Hindlimb muscle (tissue), 1 donor: ENCODE measurements around the gene NGEF. TPM values are rescaled to one million over a fixed set of nuclear protein-coding genes. Genes with fewer than 3 reads are reported as not detected.

Experiments
- DNase-seq: peaks from one replicate; pipeline ENCODE4 v3.0.0-alpha.2; 2013
- polyA plus RNA-seq: library from polyadenylated mRNA; unstranded; fragments of 120-200 nt; gene quantifications from one replicate; pipeline ENCODE4 v1.2.1, GENCODE V29; 2013; ENCODE audit not compliant: insufficient read length

NGEF gene
- polyA plus RNA-seq, 1 donor: 0.56 TPM

DNA sequence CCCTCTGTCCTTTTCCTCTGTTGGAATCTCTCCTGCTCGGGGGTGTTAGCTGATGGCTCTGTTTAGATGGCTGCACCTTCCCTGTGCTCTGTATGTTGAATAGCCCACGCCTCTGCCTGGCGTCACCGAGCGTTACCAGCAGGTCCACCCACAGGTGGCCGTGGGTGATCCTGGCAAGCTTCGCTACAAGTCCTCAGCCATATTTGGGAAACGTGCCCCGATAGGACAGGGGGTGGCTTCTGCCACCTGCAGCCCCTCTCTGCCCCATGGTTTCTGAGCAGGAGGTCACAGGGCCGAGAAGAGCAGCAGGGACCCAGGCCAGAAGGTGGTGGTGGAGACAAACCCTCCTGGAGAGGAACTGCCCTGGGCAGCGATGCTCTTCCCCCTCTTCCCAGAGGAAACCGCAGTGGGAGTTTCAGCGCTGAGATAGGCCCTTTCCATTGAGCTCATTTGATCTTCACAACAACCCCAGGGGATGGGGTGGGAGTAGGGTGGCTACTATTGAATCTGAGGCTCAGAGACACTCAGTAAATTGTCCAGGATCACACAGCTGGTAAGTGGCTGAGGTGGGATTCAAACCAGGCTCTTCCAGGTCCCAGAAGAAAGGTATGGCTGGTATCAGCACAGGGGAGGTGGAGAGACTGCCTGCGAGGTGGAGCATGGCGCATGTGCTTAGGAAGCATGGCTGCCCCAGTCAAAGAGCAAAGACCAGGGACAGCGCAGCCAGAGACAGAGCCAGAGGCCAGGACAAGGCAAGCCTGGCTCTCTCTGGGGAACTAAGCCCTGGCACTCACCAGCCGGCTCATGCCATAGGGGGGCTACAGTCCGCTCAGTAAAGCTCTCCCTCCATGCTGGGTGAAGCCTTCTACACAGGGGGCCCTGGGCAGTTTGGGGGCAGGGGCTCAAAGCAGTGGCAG is 15.0 kb downstream of the NGEF start:
- DNase-seq: no peak

DNA sequence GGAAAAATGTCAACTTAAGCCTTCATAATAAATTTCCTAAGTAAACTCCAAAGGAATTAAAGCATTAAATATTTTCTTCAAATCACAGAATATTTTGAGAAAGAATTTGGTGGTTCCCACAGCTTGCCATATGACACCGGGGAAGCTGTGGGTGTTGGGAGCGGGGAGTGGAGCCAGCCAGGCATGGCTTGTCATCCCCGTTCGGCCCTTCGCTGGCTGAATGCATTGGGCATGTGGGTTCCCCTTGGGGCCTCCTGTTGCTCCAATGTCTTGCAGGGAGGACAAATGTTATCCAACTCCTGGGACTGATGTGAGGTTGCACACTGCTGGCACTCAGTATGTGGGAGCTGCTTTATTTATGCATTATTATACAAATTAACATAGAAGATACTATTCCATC is 18.6 kb downstream of the NGEF start:
- no peak for DNase-seq

DNA sequence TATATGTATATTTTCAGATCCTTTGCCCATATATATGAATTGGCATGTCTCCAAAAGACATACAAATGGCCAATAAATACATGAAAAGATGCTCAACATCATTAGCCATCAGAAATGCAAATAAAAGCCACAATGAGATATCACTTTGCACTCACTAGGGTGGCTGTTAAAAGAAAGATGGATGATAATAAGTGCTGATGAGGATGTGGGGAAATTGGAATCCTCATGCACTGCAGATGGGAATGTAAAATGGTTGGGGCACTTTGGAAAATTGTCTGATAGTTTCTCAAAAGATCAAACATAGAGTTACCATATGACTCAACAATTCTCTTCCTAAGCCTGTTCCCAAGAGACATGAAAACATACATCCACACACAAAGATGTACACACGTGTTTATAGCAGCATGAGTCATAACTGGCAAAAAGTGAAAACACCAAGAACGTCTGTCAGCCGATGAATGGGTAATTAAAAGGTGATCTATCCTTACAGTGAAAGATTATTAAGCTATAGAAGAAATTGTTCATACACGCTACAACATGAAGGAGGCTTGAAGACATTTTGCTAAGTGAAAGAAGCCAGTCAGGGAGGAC is 19.7 kb downstream of the NGEF start:
- DNase-seq: no peak

DNA sequence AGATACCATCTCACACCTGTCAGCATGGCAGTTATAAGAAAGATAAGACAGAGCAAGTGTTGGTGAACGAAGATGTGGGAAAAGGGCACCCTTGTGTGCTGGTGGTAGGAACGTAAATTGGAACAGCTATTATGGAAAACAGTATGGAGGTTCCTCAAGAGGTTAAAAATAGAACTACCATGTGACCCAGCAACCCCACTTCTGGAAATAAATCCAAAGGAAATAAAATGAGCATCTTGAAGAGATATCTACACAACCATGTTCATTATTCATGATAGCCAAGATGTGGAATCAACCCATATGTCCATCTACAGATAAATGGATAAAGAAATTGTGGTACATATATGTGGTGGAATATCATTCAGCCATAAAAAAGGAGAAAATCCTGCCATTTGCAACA is 26.9 kb downstream of the NGEF start:
- DNase-seq: no peak

DNA sequence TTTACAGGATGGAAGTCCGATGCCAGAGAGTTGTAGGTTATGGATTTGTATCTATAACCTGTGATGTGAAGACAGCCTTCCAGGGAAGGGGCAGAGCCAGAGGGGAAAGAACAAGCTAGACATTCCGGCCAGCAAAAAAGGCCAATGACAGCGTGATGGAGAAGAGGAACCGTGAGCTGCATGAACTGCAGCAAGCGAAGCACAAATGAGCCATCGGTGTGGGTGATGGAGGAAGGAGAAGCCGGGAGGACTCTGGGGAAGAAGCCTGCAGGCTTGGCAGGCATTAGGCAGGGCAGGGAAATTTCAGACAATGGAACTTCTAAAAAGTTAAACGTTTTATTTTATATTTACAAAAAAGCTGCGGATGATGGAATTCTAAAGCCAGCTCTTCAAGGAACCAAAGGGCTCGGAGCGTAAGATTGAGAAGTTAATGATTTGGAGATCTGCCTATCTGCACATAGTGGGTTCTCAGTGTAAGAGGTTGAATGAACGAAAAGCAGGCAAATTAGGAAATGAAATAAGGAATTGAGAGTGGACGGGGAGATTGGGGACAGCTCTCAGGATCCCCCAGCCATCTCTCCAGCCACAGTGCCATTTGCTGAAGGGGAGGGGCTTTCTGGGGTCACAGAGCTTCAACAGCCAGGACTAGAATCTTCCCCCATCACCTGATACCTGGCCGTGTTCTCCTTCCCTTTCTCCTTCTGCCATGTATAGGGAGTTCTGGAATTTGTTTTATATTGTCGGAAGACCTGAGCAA is 28.4 kb downstream of the NGEF start:
- DNase-seq: no peak

DNA sequence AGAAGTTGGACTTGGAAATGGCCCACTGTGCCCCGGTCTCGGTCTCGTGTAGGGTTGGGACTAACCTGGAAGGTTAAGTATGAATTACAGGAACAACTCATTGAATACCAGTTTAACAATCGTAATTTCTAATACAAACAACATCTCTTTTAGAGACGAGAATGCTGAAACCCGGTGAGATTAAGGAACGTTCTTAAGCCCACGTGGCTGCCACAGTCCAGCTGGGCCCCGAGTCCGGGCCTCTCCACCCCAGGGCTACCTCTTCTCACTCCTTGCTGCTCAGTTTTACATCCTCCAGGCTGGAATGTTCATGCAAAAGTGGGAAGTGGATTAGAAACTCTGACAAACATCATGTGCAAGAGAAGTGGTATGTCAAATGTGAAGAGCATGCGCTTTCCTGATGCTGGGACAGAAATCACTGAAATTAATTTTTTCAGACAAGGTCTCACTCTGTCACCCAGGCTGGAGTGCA is 29.4 kb downstream of the NGEF start:
- no peak for DNase-seq

DNA sequence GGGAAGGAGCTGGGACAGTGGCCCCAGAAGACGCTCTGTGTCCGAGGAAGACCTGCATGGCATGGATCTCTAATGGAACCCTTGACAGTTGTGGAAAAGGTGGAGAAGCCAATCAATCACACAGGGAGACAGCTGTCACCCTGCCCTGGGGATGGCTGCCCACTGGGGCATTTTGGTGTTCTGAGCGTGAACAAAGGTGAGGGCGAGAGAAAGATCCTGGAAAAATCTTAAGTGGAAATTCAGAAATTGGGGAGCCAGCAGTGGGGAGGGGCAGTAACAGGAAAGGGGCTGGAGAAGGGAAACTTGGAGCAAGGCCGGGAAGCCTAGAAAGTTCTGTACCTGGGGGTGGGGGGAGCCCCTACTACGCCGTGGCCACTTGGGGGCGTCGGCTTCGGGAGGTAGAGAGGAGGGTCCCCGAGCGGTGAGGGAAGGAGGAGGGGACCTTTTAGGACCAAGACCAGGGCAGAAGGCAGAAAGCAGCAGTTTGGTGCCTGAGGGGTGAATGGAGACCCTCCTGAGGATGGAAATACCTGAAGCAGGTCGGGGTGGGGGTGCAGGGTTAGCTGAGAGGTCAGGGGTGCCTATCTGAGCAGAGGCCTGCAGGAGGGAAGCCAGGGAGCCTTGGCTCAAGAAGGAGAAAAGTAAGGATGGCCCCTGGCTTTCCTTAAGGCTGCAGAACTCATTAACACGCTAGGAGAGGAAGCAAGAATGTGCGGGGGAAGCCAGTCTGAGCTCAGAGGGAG is 30.0 kb downstream of the NGEF start:
- no peak for DNase-seq

DNA sequence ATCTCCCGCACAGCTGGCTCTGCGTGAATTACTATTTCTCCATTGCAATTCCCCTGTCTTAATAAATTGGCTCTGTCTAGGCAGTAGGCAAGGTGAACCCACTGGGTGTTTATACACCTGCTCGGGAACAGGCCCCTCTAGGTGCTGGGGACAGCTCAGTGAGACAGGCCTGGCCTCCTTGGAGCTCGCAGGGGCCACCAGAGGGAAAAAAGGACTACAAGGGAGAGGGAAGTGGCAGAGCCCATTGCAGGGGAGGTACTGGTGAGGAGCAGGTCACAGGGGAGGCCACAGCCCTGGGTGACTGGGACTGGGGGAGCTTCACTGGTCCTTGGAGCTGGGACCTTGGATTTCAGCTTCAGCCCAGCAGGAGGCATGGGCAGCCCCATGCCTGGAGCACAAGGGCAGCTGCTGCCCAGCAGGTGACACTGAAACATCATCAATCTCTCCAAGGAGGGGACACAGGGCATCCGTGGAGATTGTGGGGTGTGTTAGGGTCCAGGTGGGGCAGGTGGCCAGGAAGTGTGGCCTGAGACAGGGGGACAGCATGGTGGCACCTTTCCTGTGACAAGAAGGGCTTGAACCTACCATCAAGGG is 31.2 kb downstream of the NGEF start:
- no peak for DNase-seq

DNA sequence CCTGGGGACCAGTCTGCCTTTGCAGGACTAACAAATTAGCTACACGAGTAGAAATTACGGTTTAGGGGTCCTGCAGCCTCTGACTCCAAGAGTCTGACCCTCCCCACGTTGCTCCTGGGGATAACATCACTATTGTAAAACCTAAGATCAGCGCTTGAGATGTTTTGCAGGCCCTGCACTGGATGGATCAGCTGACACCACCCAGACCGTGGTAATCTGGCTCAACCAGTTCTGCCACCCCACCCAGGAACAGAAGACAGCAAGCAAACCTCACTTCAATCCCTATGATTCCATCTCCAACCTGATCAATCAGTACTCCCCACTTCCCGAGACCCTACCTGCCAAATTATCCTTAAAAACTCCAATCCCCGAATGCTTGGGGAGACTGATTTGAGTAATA is 31.7 kb downstream of the NGEF start:
- DNase-seq: no peak

DNA sequence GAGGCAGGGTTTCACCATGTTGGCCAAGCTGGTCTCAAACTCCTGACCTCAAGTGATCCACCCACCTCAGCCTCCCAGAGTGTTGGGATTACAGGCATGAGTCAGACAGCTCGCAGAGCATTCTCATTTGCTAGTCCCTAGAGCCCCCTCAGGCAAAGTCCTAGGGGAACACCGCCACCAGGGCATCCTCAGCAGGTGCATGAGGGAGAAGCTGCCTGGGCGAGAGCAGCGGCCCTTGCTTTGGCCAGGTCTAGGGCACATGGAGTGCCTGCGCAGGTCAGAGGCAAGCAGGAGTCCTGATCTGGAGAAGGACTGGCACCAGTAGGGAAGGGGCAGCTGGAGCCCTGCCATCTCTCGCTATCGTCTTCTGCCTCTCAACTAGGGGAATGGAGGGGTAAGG is 32.4 kb downstream of the NGEF start:
- no peak for DNase-seq

DNA sequence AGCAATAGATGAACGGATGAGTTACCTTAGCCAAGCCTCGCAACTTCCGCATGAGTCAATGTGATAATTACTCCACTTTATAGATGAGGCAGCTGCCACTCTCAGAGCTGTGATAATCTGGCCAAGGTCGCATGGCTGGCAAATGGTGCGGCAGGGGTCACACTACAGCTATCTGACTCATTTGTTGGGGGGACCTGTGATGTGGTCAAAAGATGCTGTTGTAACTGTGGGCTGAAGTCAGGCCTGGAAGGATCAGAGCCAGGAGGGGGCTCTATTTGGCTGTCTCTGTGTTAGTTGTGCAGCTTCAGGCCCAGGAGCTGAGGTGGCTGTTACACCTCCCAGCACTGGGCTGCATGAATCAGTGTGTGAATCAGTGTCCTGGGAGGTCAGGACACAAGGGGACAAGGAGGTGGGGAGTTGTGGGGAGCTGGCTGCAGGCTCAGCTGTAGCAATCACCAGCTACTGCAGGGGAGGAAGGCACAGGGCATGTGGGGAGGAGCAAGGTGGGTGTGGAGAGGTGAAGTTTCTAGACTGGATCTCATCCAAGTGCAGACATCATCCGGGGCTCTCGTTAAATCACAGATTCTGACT is 33.1 kb downstream of the NGEF start:
- DNase-seq: no peak

DNA sequence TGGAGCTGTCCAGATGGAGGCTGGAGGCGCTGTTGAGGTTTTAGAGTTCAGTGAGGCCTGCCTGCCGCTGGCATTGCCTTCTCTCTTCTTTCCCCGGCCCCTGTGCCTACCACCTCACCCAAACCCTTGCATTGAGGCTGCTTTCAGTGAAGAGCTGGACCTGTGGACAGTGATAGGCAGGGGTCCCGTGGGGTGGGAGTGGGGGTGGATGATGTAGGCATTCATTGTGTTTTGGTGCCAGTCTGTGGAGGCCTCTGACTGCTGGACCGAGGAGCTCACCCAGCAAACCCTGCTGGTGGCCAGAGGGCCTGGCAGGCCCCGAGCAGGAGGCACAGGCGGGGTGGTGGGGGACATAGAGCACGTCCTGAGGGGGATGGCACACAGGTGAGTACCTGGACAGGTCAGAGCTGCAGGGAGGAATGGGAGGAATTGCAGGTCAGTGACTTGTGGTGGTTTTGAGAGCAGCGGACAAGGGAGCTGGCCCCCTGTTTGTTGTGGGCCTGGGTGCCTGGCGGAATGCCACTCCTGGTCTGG is 35.6 kb downstream of the NGEF start:
- no peak for DNase-seq

DNA sequence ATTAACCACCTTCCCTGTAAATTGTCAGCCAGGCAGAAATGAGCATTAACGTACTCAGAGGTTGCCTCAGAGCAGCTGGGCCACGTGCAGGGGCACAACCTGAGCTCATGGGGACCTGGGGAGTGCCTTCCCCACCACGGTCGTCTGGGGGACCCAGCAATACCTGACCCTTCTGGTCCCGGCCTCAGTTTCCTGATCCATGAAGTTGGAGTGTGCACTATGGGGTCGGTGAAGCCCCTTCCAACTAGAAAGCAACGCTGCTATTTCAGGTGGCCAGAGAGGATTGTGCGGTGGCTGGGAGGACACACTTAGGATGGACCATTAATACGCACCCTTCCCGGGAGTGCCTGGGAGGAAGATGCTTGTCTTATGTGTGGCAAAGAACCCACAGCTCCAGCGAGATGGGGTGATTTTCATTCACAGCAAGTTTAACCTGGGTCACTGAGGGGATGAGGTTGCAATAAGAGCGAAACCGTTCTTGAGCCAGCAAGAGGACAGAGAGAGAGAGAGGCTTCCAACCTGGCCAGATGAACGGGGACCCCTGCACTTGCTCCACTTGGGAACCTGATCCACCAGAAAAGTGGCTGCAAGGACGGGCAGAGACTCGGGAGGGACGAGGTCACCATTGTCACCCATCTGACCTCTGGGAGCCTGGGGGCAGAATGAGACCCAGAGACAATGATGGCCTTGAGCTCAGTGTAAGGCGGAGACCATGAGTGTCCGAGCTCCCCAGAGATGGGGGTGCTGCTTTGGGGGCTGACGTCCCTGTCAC is 36.2 kb downstream of the NGEF start:
- DNase-seq: no peak

DNA sequence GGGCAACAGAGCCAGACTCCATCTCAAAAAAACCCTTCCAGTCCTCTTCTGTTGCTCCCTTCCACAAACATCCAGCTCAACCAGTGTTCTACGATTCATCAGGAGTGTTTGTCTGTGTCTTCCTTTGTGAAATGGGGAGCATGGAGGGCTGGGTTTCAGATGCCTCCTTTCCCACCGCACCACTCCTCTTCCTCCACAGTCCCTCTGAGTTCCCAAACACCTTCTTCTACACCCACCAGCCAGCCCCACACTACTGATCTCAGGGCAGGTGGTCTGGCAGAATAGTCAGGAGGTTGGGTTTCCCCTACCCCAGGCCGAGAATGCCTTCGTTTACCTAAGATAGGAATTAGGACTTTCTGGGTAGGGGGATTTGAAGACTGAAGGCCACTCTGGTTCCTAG is 36.9 kb downstream of the NGEF start:
- DNase-seq: no peak

DNA sequence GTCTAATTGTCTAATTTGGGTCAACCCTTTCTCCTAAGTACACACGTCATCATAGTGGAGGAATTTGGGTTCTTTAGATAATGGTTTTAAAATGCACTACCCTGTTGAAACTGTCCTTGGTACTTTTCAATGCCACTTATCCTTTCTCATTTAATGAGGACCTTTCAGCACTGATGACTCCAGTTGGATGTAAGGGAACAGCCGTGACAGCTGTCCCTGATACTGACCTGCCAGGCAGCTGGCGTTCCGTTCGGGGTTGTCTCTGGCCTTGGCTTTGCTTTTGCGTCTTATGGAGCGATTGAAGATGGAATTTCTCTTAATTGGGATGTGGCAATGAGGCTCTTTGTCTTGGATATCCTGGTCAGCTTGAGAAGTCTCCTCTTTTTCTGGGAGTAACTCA is 38.7 kb downstream of the NGEF start:
- no peak for DNase-seq

DNA sequence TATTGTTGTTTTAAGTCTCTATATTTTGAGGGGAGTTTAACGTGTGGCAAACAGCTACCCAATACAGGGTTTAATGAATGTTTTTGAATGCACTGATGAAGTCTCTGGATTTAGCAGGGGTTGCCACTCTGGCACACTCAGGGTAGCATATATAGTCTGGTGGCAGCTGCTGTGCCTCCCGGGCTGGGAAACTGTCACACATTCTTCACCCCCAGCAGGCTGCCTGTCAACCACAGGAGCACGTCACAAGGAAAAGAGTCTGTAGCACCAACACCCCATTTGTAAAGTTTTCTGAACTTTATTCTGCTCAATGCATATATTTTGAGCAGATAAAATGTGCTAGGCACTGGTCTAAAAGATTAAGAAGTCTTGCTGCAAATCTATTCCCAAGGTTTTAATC is 39.3 kb downstream of the NGEF start:
- no peak for DNase-seq

DNA sequence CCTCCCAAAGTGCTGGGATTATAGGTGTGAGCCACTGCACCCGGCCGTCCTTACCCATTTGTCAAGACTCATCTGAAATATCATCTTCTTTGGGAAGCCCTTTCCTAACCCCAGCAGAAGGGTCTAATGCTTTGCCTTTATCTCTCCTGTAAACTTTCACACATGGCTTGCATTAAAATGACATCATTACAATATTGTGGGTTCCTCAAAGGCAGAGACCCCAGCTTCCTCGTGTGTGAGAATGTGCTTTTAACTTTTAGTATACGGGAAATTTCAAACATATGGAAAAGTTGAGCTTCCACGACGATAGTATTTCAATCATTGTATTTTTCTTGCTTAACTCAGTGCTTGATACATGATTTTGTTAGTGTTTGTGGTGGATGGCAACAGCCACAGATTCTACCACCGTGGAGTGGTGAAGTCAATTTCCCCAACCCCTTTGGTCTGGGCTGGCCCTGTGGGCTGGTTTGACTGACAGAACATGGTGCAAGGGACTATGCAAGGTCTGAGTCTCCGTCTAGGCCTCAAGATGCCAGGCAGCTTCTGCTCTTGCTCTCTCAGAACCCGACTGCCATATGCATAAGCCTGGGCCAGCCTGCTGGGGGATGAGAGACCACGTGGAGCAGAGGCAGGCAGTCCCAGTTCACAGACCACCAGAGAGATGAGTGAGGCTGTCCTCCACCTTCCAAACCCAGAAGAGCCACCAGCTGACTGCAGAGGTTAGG is 39.9 kb downstream of the NGEF start:
- DNase-seq: no peak

DNA sequence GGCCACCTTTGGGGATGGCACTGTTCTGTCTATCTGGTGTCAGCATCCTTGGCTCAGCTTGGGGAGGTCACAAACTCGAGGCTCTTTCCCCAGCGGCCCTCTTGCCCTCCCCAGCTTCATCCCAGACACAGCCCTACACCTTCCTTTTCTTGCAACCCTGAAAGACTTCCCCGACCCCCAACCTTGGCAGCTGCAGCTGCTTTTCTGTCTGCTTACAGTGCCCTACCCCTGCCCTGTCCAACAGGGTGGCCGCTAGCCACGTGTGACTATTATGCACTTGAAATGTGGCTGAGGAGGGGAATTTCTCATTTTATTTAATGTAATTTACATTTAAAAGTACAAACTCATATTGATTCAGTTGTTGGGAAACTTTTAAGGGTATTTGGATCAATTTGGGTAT is 41.3 kb downstream of the NGEF start:
- no peak for DNase-seq

DNA sequence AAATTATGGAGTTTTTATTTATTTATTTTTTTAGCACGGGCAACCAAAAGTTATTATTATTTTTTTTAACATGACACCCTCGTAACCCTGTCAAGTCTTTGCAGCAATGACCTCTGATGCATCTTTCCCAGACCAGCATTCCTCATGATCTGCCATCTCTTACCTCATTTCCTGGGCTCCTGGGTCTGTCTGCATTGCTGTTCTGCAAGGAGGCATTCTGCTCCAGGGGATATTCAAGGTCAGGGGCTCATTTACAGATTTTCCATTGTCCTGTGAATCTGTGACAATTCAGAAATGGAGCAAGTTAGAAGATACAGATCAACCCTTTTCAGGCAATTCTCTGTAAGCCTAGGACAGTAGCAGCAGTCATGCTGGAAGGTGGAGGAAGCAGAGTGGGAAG is 43.0 kb downstream of the NGEF start:
- no peak for DNase-seq

DNA sequence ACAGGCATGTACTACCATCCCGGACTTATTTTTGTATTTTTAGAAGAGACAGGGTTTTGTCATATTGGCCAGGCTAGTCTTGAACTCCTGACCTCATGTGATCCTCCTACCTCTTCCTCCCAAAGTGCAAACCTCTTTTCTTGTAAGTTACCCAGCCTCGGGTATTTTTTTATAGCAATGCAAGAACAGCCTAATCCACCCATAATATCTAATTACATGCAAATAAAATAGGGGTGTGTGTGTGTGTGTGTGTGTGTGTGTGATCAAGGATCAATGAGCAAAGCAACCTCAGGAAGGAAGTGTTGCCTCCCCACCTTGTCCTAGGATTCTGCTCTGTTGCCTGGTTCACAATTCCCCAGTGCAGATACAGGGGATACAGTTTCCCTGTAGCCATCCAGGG is 45.6 kb downstream of the NGEF start:
- DNase-seq: no peak
